IPS-18c (cell line): ENCODE measurements around the gene TOX4.
A peak's percentile ranks its signal among the peaks of the same experiment; 100 is the strongest.

ENCODE experiments used
- H3K4me3 ChIP-seq: 2 replicates; pipeline ENCODE4 v1.7.0; 2013; ENCODE audit warnings: low read depth, mild to moderate bottlenecking, low read length, moderate library complexity; ENCODE audit not compliant: insufficient read depth
- H3K9me3 ChIP-seq: one replicate; pipeline ENCODE4 v1.6.1; 2013; ENCODE audit warnings: mild to moderate bottlenecking, low read length, moderate library complexity; ENCODE audit not compliant: control insufficient read depth, insufficient read depth

Gene TOX4

DNA sequence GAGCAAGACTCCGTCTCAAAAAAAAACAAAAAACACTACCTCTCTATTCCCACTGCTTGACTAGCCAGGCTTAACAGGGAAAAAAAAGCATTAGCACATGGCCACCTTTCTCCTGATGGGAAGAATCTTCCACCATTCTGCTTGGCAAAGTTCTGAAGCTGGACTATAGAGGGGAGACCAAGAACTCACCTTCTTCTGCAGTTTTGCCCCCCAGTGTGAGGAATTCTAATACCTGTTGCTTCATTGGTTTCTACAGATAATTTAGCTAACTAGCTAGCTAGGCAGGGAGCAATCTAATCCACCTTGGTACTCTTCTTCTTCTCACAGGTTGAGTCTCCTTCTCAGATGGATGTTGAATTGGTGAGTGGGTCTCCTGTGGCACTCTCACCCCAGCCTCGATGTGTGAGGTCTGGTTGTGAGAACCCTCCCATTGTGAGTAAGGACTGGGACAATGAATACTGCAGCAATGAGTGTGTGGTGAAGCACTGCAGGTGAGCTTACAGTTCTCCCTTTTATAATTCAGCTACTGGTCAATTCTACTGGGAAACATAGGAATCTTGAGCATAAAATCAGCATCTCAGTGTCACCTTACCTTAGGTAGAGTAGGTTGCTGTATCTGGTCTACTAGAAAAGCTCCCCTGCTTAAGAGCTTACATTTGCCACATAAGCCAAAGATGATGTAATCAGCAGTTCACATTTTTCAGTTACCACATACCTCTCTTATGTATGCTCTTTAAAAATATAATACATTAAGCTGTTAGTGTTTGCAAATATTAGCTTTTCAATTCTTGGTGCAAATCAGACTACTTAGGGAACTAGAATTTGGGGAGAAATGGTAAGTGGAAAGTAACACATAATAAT is 18.1 kb downstream of the TOX4 start:
- Histone ChIP-seq H3K4me3 (no peak overlapping the region), H3K9me3 (no peaks in the 10 kb centered on the region)

- H3K9me3 ChIP-seq, result no peaks in the 10 kb centered on the region
- no peak overlapping the region for H3K4me3 ChIP-seq
Observed at GRCh38 chr14:21496453-21496852, 19.5 kb downstream of the TOX4 start.

DNA sequence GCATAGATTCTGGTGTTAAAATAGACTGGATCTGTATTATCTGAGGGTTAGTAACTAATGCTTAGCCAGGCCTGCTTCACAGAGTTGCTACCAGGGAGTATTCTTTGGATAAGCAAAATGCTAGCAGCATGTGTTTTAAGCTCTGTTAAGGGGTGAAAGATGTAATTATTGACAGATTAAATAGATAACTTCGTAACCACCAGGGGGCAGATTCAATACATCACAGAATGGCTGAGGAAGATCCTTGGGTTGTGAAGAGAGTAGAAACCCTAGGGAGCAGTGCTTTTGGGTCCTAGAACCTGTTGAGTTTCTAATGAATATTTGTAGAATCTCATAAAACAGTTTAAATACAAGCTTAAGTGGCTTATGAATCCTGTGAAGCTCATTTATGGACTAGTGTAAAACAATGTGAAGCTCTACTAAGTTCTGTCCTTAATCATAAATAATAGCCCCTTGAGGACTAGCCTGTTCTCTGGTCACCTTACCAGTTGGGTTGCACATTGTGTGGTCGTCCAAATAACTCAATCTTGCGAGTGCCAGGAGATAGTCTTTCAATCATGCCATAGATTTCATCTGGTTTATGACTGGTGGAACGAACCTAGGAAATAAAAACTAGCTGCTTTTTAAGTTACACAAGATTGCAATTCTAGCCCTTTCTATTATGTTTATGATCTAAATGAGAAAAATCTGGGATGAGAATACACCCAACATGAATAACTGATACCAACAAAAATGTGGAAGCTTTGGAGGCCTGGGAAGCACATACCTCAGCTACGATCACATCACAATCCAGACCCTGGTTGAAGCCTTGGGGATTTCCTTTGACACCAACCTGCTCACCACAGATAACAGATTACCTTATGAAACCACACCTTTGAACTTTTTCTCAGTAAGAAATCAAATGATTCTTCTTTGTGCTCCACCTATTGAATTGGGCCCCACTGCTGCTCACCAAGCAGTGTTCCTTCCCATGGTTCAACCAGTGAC is 21.8 kb downstream of the TOX4 start:
- H3K9me3 ChIP-seq, result no peaks in the 10 kb centered on the region

GRCh38 chr14:21501568-21501967 is 24.6 kb downstream of the TOX4 start:
- H3K4me3 ChIP-seq, result no peak overlapping the region
- no peaks in the 10 kb centered on the region for H3K9me3 ChIP-seq

More for the DNA sequence above, 21.8 kb downstream of the TOX4 start:
- no peak overlapping the region for H3K4me3 ChIP-seq

DNA sequence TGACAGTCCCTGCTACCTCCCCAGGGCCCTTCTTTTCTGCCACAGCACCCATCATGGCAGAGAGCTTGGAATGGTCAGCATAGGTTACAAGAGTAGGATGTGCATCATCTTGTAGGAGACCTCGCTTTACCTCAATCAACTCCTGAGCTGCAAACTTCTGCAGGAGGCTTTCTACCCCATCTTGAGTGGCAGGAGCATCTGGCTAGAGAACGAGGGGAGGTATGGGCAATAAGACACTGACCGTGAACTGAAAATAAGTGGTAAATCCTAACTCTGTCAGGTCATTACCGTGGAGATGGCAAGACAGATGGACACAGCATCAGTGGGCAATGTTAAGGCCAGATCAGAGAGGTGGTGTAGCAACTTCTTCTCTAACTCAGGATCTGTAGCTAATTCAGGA is 26.4 kb downstream of the TOX4 start:
- H3K4me3 ChIP-seq, result no peak overlapping the region
- H3K9me3 ChIP-seq, result no peaks in the 10 kb centered on the region

- no peak overlapping the region for H3K4me3 ChIP-seq
- H3K9me3 ChIP-seq, result no peaks in the 10 kb centered on the region
Observed at GRCh38 chr14:21505012-21505553, 28.1 kb downstream of the TOX4 start.

DNA sequence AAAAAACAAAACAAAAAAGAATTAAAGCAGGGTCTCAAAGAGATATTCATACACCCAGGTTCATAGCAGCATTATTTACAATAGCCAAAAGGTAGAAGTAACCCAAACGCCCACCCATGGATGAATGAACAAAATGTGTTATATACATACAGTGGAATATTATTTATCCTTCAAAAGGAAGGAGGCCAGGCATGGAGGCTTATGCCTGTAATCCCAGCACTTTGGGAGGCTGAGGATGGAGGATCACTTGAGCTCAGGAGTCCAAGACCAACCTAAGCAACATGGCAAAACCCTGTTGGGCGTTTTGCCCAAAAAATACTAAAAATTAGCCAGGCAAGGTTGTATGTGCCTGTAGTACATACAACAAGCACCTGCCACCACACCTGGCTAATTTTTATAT is 29.6 kb downstream of the TOX4 start:
- no peak overlapping the region for H3K4me3 ChIP-seq
- H3K9me3 ChIP-seq, result no peaks in the 10 kb centered on the region

GRCh38 chr14:21509432-21510143 is 32.6 kb downstream of the TOX4 start:
- H3K4me3 ChIP-seq, result peak overlapping the region; percentile 99
- H3K9me3 ChIP-seq, result no peaks in the 10 kb centered on the region

DNA sequence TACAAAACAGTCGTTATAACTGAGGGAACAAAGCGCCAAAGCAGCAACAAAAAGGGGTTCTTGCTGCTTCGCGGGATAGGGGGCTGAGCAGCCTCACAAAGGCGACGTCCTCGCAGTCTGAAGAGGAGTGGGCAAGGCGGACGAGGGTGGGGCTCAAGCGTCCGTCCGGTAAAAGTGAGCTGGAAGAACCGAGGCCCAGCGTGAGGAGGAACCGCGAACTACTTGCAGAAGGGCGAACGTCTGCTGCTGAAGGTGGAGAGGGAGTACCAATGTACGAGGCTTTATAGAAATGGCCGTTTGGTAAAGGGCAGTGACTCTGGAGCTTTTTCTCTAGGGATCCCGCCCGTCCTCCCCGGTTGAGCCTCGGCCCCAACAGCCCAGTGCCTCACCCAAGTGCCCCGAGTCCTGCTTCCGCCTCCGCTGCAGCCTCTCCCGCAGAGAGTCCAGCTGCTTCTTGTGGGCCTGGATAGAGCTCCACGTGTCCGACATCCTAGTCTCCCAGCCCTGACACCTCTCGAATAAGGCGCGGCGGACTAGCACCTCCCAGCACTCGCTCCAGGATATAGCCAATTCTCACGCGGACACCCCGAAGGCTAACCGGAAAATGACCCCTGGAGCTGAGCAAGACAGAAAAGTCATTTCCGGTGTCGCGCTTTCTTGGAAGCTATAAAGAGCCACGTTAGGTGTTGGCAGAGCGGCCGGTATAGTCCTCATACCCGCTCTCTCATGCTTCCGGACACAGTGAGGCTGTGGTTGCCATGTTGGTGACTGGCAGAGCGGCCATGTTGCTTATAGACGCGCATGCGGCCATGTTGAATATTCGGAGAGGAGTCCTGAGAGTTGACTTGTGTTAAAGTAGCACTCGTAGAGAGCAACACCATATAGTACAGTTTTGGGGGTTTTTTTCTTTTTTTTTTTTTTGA is 34.0 kb downstream of the TOX4 start, which contains the start of gene METTL3:
Gene METTL3, minus strand, starts transcription at position 606 of the 923 bp plus-strand sequence. Its CDS starts 117 bp downstream, at position 489.
- peak within 1 kb of the TSS; percentile 99 for H3K4me3 ChIP-seq
- no peaks in the 10 kb centered on the region for H3K9me3 ChIP-seq

- Histone ChIP-seq H3K4me3 (no peak overlapping the region), H3K9me3 (no peaks in the 10 kb centered on the region)
Observed at GRCh38 chr14:21514341-21514740, 37.3 kb downstream of the TOX4 start.

DNA sequence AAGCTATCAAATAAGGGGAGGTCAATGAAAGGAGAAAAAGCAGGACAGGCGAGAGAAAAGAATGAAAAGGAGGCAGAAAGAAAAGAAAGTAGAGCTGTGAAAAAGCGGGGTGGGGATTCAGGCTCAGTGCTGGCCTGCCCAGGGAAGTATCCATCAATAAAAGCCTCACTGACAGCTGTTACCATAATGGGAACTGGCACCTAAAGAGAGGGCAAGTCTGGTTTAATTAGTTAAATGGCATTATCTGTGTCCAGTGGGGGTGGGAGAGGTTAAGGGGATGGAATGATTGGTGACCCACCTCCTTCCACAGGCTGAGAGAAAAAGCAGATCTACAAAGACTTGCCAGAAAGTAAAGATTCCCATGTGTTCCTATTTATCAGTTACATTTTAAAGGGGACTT is 41.7 kb downstream of the TOX4 start:
- H3K4me3 ChIP-seq, result no peak overlapping the region

DNA sequence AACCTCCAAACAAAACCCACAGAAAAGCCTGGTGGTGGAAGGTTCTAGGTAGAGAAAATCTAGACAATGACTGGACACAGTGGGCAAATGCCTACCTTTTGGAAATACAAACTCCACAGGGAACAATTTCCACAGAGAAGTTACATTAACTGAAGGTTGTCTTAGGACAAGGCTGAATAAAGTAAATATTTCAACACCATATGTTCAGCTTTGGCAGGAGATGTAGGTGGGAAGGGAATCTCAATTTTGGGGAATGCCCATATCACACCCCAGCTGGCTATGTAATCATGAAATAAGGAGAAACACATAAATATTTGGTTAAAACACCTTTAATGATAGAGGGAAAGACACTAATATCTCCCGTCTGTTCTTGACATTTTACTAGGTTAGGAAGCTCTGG is 43.8 kb downstream of the TOX4 start:
- no peaks in the 10 kb centered on the region for H3K9me3 ChIP-seq
- H3K4me3 ChIP-seq, result no peak overlapping the region

More for the DNA sequence above, 41.7 kb downstream of the TOX4 start:
- no peaks in the 10 kb centered on the region for H3K9me3 ChIP-seq

DNA sequence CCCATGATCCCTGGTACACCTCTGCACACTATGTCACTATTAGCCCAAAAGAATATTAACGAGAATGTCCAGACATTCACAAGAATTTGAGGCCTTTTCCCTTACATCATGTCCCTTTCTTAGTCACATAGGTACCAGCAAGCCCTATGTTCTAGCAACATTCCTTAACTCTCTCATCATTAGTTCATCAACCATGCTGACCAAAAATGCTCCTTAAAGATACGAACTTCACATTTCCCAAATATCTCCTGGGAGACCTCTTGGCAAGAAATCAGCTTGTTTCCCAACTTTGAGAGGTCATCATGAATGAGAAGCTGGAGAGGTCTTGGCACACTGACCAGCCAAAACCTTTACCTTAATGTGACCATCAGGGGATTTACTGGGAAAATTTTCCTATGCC is 44.5 kb downstream of the TOX4 start:
- no peak overlapping the region for H3K4me3 ChIP-seq
- H3K9me3 ChIP-seq, result no peaks in the 10 kb centered on the region

- H3K4me3 ChIP-seq, result no peak overlapping the region; the same call in none of the 2 replicates
- H3K9me3 ChIP-seq, result no peaks in the 10 kb centered on the region
Observed at GRCh38 chr14:21523203-21523602, 46.2 kb downstream of the TOX4 start.

GRCh38 chr14:21524575-21525490 is 47.8 kb downstream of the TOX4 start:
- H3K4me3 ChIP-seq, result peak overlapping the region; percentile 61

More at GRCh38 chr14:21524575-21525490, 47.8 kb downstream of the TOX4 start:
- H3K9me3 ChIP-seq, result no peaks in the 10 kb centered on the region
